ENCODE data around the gene IP6K3. TPM values are rescaled to one million over a fixed set of nuclear protein-coding genes. Genes with fewer than 3 reads are reported as not detected.
A peak's percentile ranks its signal among the peaks of the same experiment; 100 is the strongest.

Gene IP6K3
- total RNA-seq, 1 donor from 2014 or later: 2.7 TPM

- Mint-ChIP-seq H3K36me3 (ENCODE audit: unreplicated experiment) (no peaks in the 10 kb centered on the region), H3K4me3 (ENCODE audit: unreplicated experiment) (no peak overlapping the region), H3K27ac (ENCODE audit: unreplicated experiment) (no peak overlapping the region), H3K27me3 (ENCODE audit: unreplicated experiment) (peaks cover 5% of the 10 kb centered on the region), H3K4me1 (ENCODE audit: low read depth, unreplicated experiment) (peaks cover 51% of the 10 kb centered on the region), H3K9me3 (ENCODE audit: unreplicated experiment) (peaks cover 6% of the 10 kb centered on the region)
- no peak for TF ChIP-seq CTCF (IDR thresholded peaks at IDR 0.05; ENCODE audit: partially characterized antibody, unreplicated experiment)
- no peak for DNase-seq
Observed at GRCh38 chr6:33790910-33791309, 44.2 kb upstream of the IP6K3 start.

GRCh38 chr6:33790379-33790778 lies 43.7 kb upstream of the IP6K3 start:
- DNase-seq: no peak
- peak overlapping the region; percentile 74 for H3K4me3 Mint-ChIP-seq (ENCODE audit: unreplicated experiment)
- H3K27ac Mint-ChIP-seq (ENCODE audit: unreplicated experiment): no peak overlapping the region
- peaks cover 5% of the 10 kb centered on the region for H3K27me3 Mint-ChIP-seq (ENCODE audit: unreplicated experiment)
- peaks cover 6% of the 10 kb centered on the region for H3K9me3 Mint-ChIP-seq (ENCODE audit: unreplicated experiment)
- TF ChIP-seq CTCF (IDR thresholded peaks at IDR 0.05; ENCODE audit: partially characterized antibody, unreplicated experiment): no peak
- no peaks in the 10 kb centered on the region for H3K36me3 Mint-ChIP-seq (ENCODE audit: unreplicated experiment)
- peaks cover 56% of the 10 kb centered on the region for H3K4me1 Mint-ChIP-seq (ENCODE audit: low read depth, unreplicated experiment)

- Mint-ChIP-seq H3K36me3 (ENCODE audit: unreplicated experiment) (no peaks in the 10 kb centered on the region), H3K27ac (ENCODE audit: unreplicated experiment) (peak overlapping the region; percentile 89)
- no peak for TF ChIP-seq CTCF (IDR thresholded peaks at IDR 0.05; ENCODE audit: partially characterized antibody, unreplicated experiment)
Observed at GRCh38 chr6:33789550-33789895, 42.8 kb upstream of the IP6K3 start.

DNA sequence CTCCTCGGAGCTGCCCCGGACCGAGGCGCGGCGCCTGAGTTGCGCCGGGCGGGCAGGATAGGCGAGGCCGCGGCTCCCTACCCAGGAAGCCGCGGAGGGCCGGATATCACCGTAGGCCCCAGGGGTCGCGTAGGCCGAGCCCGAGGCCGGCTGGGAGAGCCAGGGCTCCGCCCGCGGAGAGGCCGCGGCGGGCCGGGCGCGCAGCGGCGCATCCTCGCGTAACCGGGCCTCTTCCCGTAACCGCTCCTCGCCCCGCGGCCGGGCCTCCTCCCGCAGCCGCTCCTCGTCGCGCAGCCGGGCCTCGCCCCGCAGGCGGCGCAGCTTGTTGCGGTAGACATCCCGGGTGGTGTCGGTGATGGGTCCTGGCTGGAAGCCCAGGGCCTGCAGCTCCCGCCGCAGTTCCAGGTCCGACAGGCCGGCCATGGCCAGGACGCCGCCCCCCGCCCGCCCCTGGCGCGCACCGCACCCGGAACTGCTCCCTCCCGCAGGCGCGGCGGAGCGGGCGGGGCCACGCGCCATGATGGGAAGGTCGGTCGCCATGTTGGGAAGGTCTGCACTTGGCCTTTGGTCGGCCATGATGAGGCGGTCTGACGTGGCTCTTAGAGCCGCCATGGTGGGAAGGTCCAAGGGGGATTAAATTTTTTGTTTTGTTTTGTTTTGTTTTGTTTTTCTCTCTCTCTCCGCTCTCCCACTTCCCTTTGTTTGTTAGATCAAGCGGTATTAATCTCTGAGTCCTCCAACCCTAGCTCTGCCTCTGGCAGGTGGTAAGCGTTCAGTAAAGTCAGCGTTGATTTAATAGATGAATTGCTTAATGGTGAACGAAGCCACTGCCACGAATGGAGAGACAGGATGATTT lies 42.2 kb upstream of the IP6K3 start, which contains the start of gene LEMD2:
TSS of gene LEMD2 (minus strand) at position 437 of the 856 bp plus-strand sequence. CDS start at position 423, 14 bp downstream.
- Mint-ChIP-seq H3K9me3 (ENCODE audit: unreplicated experiment) (peaks cover 6% of the 10 kb centered on the region), H3K36me3 (ENCODE audit: unreplicated experiment) (no peaks in the 10 kb centered on the region), H3K4me3 (ENCODE audit: unreplicated experiment) (peak within 1 kb of the TSS; percentile 97), H3K27me3 (ENCODE audit: unreplicated experiment) (peaks cover 7% of the 10 kb centered on the region), H3K27ac (ENCODE audit: unreplicated experiment) (peak within 1 kb of the TSS; percentile 94), H3K4me1 (ENCODE audit: low read depth, unreplicated experiment) (peaks cover 59% of the 10 kb centered on the region)
- TF ChIP-seq CTCF (IDR thresholded peaks at IDR 0.05; ENCODE audit: partially characterized antibody, unreplicated experiment): no peak
- DNase-seq: peak; percentile 94

More at GRCh38 chr6:33789550-33789895, 42.8 kb upstream of the IP6K3 start:
- Mint-ChIP-seq H3K9me3 (ENCODE audit: unreplicated experiment) (peaks cover 6% of the 10 kb centered on the region), H3K4me3 (ENCODE audit: unreplicated experiment) (peak overlapping the region; percentile 79), H3K4me1 (ENCODE audit: low read depth, unreplicated experiment) (peaks cover 59% of the 10 kb centered on the region), H3K27me3 (ENCODE audit: unreplicated experiment) (peaks cover 7% of the 10 kb centered on the region)
- DNase-seq: no peak
